ENCODE results near the gene SMDT1. TPM values are rescaled to one million over a fixed set of nuclear protein-coding genes. Genes with fewer than 3 reads are reported as not detected.

The SMDT1 gene
- total and polyA plus RNA-seq, 10 of the 15 experiments (the other 5 are each of a cell fraction or from before 2014, with no cell fraction given): 19.7 to 176 (median 66.3) TPM

DNA sequence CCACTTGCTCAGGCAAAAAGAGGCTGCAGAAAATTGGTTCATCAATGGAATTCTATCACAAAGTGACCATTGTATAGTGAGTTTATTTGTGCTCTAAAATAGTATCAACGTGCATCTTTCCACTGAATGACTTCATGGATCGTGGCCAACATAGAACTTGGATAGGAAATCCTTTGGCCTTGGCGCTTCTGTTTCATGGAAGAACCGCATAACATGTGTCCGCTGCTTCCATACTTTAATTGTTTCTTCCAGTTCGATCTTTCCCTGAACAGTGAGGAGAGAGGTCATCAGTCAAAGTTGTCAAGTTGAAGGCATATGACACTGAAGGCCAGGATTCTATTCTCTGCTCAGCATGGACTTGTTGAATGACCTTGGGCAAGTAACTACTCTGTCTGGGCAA lies 6.6 kb downstream of the SMDT1 start (continued):
- TF ChIP-seq, protein P1, sequence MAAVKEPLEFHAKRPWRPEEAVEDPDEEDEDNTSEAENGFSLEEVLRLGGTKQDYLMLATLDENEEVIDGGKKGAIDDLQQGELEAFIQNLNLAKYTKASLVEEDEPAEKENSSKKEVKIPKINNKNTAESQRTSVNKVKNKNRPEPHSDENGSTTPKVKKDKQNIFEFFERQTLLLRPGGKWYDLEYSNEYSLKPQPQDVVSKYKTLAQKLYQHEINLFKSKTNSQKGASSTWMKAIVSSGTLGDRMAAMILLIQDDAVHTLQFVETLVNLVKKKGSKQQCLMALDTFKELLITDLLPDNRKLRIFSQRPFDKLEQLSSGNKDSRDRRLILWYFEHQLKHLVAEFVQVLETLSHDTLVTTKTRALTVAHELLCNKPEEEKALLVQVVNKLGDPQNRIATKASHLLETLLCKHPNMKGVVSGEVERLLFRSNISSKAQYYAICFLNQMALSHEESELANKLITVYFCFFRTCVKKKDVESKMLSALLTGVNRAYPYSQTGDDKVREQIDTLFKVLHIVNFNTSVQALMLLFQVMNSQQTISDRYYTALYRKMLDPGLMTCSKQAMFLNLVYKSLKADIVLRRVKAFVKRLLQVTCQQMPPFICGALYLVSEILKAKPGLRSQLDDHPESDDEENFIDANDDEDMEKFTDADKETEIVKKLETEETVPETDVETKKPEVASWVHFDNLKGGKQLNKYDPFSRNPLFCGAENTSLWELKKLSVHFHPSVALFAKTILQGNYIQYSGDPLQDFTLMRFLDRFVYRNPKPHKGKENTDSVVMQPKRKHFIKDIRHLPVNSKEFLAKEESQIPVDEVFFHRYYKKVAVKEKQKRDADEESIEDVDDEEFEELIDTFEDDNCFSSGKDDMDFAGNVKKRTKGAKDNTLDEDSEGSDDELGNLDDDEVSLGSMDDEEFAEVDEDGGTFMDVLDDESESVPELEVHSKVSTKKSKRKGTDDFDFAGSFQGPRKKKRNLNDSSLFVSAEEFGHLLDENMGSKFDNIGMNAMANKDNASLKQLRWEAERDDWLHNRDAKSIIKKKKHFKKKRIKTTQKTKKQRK (IDR thresholded peaks at IDR 0.05; ENCODE audit: low read depth, low read length): no peak
- TF ChIP-seq, protein P2, sequence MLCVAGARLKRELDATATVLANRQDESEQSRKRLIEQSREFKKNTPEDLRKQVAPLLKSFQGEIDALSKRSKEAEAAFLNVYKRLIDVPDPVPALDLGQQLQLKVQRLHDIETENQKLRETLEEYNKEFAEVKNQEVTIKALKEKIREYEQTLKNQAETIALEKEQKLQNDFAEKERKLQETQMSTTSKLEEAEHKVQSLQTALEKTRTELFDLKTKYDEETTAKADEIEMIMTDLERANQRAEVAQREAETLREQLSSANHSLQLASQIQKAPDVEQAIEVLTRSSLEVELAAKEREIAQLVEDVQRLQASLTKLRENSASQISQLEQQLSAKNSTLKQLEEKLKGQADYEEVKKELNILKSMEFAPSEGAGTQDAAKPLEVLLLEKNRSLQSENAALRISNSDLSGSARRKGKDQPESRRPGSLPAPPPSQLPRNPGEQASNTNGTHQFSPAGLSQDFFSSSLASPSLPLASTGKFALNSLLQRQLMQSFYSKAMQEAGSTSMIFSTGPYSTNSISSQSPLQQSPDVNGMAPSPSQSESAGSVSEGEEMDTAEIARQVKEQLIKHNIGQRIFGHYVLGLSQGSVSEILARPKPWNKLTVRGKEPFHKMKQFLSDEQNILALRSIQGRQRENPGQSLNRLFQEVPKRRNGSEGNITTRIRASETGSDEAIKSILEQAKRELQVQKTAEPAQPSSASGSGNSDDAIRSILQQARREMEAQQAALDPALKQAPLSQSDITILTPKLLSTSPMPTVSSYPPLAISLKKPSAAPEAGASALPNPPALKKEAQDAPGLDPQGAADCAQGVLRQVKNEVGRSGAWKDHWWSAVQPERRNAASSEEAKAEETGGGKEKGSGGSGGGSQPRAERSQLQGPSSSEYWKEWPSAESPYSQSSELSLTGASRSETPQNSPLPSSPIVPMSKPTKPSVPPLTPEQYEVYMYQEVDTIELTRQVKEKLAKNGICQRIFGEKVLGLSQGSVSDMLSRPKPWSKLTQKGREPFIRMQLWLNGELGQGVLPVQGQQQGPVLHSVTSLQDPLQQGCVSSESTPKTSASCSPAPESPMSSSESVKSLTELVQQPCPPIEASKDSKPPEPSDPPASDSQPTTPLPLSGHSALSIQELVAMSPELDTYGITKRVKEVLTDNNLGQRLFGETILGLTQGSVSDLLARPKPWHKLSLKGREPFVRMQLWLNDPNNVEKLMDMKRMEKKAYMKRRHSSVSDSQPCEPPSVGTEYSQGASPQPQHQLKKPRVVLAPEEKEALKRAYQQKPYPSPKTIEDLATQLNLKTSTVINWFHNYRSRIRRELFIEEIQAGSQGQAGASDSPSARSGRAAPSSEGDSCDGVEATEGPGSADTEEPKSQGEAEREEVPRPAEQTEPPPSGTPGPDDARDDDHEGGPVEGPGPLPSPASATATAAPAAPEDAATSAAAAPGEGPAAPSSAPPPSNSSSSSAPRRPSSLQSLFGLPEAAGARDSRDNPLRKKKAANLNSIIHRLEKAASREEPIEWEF (IDR thresholded peaks at IDR 0.05; ENCODE audit: insufficient replicate concordance, low read depth, low read length): no peak
